ENCODE results near the gene CNKSR3. TPM values are rescaled to one million over a fixed set of nuclear protein-coding genes. Genes with fewer than 3 reads are reported as not detected.

The CNKSR3 gene
- total and polyA plus RNA-seq, 5 experiments from 2014 or later: 0.01 TPM; not detected in 4

GRCh38 chr6:154494592-154495311 lies 15.7 kb downstream of the CNKSR3 start:
- ATAC-seq: no peak
- Mint-ChIP-seq H3K27ac (no peak overlapping the region), H3K27me3 (peaks cover 0 to 8% (median 3%) of the 10 kb centered on the region in 5 donors), H3K4me3 (no peak overlapping the region), H3K36me3 (no peaks in the 10 kb centered on the region), H3K9me3 (no peaks in the 10 kb centered on the region), H3K4me1 (no peaks in the 10 kb centered on the region)
- POLR2A ChIA-PET: no interaction called here
- DNase-seq: no peak

DNA sequence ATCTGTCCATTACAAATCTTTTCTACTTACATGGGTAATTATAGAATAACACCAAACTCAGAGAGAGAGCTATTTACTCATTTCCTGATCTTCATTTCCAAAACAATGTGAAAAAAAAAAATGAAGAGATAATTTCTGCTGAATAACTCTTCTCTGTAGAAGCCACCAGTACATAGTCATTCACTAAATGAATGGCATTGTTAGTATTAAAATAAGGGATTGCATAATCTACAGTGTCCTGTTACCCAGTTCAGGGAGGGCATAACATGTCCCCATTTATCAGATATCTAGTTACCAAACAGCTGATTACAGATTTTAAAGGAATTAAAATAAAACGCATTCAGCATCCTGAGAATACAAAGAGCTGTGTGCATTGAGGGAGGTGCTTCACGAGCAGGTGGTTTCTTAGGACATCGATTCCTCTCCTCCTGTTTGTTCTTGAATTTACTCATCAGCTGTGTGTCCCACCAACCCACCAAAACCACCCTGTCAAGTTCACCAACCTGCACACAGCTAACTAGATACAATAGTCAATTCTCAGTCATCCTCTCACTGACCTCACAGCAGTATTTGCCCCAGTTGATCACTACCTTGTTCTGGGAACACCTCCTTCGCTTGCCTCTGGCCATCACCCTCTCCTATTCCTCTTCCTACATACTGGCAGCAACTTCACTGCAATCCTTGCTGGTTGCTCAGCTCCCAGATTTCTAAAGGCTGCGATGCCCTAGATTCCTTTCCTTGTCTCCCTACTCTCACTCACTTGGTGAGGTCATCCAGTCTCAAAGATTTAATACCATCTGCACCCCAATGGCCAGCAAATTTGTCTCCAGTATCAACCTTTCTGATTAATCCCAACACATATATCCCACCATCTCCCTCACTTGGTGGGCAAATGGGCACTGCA lies 18.7 kb downstream of the CNKSR3 start:
- no peak for ATAC-seq
- Mint-ChIP-seq H3K4me1 (no peaks in the 10 kb centered on the region), H3K4me3 (no peak overlapping the region), H3K27ac (no peak overlapping the region), H3K9me3 (no peaks in the 10 kb centered on the region), H3K27me3 (peaks cover 0 to 7% (median 3%) of the 10 kb centered on the region in 5 donors), H3K36me3 (no peaks in the 10 kb centered on the region)
- DNase-seq: no peak
- POLR2A ChIA-PET: no interaction called here

DNA sequence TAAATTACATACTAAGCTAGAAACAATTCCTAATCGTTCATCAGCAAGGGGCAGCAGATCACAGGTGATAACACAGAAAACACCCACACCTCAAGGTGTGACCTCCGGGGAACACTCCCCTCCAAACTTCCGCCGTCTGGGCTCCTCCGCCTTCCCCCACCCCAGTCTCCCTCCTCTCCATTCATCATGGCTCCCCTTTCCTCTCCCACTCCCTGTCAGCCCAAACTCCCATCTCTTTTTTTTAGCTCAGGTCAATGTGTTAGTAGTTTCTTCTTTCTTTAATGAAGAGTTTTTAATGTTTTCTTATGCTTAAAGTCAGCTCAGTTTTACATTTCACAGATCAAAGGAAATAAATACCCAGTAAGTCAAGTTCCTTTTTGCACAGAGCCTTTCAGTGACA lies 20.7 kb downstream of the CNKSR3 start:
- H3K4me1 Mint-ChIP-seq: no peaks in the 10 kb centered on the region
- POLR2A ChIA-PET: no interaction called here
- H3K27me3 Mint-ChIP-seq: peaks cover 0 to 7% (median 3%) of the 10 kb centered on the region in 5 donors
- H3K9me3 Mint-ChIP-seq: no peaks in the 10 kb centered on the region
- no peaks in the 10 kb centered on the region for H3K36me3 Mint-ChIP-seq
- ATAC-seq: no peak
- no peak for DNase-seq
- no peak overlapping the region for H3K27ac Mint-ChIP-seq
- H3K4me3 Mint-ChIP-seq: no peak overlapping the region

- DNase-seq (no peak), ATAC-seq (no peak)
- Mint-ChIP-seq H3K27ac (no peak overlapping the region), H3K9me3 (no peaks in the 10 kb centered on the region), H3K4me1 (no peaks in the 10 kb centered on the region), H3K27me3 (peaks cover 0 to 7% (median 3%) of the 10 kb centered on the region in 5 donors), H3K36me3 (no peaks in the 10 kb centered on the region), H3K4me3 (no peak overlapping the region)
- POLR2A ChIA-PET: no interaction called here
These were observed 21.6 kb downstream of the CNKSR3 start for GRCh38 chr6:154488802-154489437.

GRCh38 chr6:154488248-154488593 lies 22.3 kb downstream of the CNKSR3 start:
- Mint-ChIP-seq H3K4me1 (no peaks in the 10 kb centered on the region), H3K27ac (no peak overlapping the region), H3K27me3 (peaks cover 0 to 7% (median 5%) of the 10 kb centered on the region in 5 donors), H3K36me3 (no peaks in the 10 kb centered on the region), H3K9me3 (no peaks in the 10 kb centered on the region), H3K4me3 (no peak overlapping the region)
- POLR2A ChIA-PET: no interaction called here
- ATAC-seq (no peak), DNase-seq (no peak)

DNA sequence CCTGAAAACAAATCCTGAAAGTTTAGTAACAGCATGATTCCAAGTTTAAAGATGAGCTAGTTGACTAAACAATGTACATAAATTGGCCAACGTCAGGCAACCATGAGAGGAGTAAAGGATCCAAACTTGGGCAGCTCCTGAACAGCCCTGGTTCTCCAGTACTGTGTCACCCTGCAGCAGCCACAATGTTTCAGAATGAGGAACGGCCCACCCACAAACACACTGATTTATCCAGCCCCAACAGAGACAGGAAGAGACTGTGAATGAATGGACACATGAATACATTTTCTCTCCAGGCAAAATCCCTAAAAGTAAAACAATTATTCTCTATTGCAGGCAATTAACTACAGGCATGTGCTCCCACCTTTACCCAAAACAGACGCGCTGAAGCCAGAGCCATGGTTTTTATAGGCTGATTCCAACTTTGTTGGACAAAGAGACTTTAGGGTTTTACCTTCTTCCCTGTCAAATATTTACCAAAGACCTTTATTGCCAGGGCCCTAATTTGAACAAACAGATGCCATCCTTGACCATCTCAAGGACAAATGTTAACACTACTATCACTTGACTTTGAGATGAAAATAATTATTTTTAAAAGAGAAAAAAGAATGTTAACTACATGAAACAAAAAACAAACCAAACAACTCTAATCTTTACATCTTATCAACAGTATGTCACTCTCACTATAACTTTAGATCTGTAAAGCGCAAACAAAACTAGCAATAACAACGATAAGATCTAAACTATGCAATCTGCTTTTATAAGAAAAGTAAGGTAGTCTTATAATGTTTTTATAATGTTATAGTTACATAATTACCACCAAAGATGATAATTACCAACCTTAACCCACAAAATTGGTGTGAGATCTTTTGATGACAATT lies 22.9 kb downstream of the CNKSR3 start:
- no peak for ATAC-seq
- H3K27ac Mint-ChIP-seq: no peak overlapping the region

DNA sequence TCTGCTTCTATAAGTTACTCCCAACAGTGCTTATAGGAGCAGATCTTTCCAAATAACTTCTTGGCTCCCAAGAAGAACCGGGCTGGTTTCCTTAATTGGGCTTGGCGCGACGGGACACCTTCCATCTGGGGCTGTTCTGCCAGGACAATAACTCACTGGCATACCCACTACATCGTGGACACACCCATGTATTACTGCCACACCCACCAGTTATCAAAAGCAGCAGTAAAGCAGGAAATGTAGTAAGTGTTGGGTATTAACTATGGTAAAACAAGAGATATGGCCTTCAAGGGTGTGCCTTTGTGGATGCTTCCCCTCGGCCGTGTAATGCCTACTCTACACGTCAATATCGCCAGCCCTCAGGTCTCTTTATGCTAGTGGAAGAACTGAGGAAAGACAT lies 24.7 kb downstream of the CNKSR3 start:
- no peaks in the 10 kb centered on the region for H3K36me3 Mint-ChIP-seq
- no peak overlapping the region for H3K4me3 Mint-ChIP-seq
- POLR2A ChIA-PET: no interaction called here
- no peak overlapping the region for H3K27ac Mint-ChIP-seq
- no peaks in the 10 kb centered on the region for H3K9me3 Mint-ChIP-seq
- H3K27me3 Mint-ChIP-seq: peaks cover 0 to 5% (median 4%) of the 10 kb centered on the region in 5 donors
- no peak for DNase-seq
- H3K4me1 Mint-ChIP-seq: no peaks in the 10 kb centered on the region
- no peak for ATAC-seq

More for the DNA sequence above, 22.9 kb downstream of the CNKSR3 start:
- no peaks in the 10 kb centered on the region for H3K4me1 Mint-ChIP-seq
- DNase-seq: no peak
- H3K27me3 Mint-ChIP-seq: peaks cover 0 to 7% (median 5%) of the 10 kb centered on the region in 5 donors
- POLR2A ChIA-PET: no interaction called here
- no peaks in the 10 kb centered on the region for H3K9me3 Mint-ChIP-seq
- no peaks in the 10 kb centered on the region for H3K36me3 Mint-ChIP-seq
- H3K4me3 Mint-ChIP-seq: no peak overlapping the region

DNA sequence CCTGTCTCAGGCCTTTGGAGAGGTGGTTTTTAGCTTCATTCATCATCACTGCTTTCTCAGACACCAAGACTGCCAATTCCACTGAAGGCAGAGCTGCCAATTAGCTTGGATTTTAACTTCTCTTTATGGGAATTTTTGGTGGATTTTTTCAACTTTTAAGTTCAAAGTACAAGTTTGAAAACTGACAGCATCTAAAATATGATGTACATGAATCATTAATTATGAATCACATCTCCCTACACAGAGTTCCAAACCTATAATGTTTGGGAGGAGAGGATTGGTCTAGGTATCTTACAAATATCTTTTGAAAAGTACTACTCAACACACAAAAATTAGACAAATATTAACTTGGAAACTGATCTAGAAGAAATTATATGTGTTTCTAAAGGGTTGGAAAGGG lies 25.5 kb downstream of the CNKSR3 start:
- peaks cover 0 to 4% (median 2%) of the 10 kb centered on the region in 5 donors for H3K27me3 Mint-ChIP-seq
- no peak overlapping the region for H3K4me3 Mint-ChIP-seq
- H3K9me3 Mint-ChIP-seq: no peaks in the 10 kb centered on the region
- POLR2A ChIA-PET: no interaction called here
- no peaks in the 10 kb centered on the region for H3K36me3 Mint-ChIP-seq
- no peaks in the 10 kb centered on the region for H3K4me1 Mint-ChIP-seq
- ATAC-seq: no peak
- no peak overlapping the region for H3K27ac Mint-ChIP-seq
- no peak for DNase-seq

GRCh38 chr6:154482858-154483257 lies 27.6 kb downstream of the CNKSR3 start:
- no peaks in the 10 kb centered on the region for H3K36me3 Mint-ChIP-seq
- ATAC-seq (no peak), DNase-seq (no peak)
- no peak overlapping the region for H3K27ac Mint-ChIP-seq
- no peaks in the 10 kb centered on the region for H3K9me3 Mint-ChIP-seq
- H3K4me1 Mint-ChIP-seq: no peaks in the 10 kb centered on the region
- peaks cover 0 to 4% (median 2%) of the 10 kb centered on the region in 5 donors for H3K27me3 Mint-ChIP-seq
- POLR2A ChIA-PET: no interaction called here
- no peak overlapping the region for H3K4me3 Mint-ChIP-seq

DNA sequence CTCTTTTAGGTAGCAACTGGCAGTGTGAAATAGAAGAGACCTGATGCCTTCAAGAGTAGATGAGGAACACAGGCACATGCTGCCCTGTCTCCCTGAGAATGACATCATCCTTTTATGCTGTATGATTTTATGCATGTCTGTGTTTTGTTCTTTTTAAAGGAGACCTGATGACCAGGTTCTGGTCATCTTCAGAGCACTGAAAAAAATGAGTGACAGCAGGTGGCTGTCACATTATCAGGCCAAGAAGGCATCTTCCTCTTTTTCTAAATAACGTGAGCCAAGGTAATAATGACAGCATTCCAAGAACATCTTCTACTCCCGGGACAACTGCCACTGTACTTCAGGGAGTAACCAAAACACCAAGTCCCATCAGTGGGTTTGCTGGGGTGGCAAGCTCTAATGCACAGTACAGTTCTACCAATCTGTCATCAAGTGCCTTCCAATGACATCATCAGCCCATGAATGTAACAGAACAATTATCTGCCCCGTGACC lies 28.9 kb downstream of the CNKSR3 start:
- no peak overlapping the region for H3K4me3 Mint-ChIP-seq
- POLR2A ChIA-PET: no interaction called here
- ATAC-seq: no peak
- no peaks in the 10 kb centered on the region for H3K4me1 Mint-ChIP-seq
- DNase-seq: no peak
- peaks cover 0 to 4% (median 0%) of the 10 kb centered on the region in 5 donors for H3K27me3 Mint-ChIP-seq
- no peaks in the 10 kb centered on the region for H3K36me3 Mint-ChIP-seq
- no peak overlapping the region for H3K27ac Mint-ChIP-seq
- H3K9me3 Mint-ChIP-seq: no peaks in the 10 kb centered on the region

DNA sequence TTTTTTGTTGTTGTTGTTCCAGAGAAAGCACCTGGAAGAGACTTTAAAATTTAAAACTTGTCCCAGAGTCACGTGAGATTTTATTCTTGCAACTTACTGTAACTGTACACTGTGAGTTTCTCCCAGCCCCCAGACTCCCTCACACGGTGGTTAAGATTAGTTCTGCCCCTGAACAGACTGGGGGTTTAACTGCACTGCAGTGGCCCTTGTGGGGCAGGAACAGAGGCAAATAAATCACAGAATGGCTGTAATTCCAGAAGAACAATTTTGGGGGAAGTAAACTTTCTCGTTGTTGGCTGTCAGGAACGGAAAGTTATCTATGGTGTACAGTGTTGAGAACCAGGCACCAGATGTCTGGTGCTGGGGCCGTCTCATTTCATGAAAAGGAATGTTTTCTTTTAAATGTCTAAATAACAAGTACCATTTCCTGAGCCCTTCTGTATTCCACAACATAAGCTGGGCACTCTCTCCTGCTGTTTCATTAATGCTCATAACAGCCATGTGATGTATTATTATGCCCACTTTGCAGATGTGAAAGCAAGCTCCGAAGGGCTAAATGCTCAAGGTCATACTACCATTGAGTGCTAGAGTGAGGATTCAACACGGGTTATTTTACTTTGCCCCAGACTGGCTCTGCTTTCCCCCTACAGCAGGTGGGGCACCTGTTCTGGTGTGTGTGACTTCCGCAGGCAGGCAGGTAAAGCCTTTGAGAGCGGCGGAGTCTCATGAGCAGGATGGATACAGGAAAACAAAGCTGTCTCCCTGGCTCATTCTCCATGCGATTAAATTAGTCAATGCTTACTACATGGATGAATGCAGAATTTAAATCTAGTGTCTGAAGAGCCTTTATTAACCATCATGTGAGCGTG lies 30.5 kb downstream of the CNKSR3 start:
- no peak for DNase-seq
- Mint-ChIP-seq H3K36me3 (no peaks in the 10 kb centered on the region), H3K27ac (no peak overlapping the region), H3K4me3 (no peak overlapping the region), H3K4me1 (no peaks in the 10 kb centered on the region), H3K9me3 (no peaks in the 10 kb centered on the region), H3K27me3 (peaks cover 0 to 4% (median 0%) of the 10 kb centered on the region in 5 donors)
- POLR2A ChIA-PET: no interaction called here
- no peak for ATAC-seq

DNA sequence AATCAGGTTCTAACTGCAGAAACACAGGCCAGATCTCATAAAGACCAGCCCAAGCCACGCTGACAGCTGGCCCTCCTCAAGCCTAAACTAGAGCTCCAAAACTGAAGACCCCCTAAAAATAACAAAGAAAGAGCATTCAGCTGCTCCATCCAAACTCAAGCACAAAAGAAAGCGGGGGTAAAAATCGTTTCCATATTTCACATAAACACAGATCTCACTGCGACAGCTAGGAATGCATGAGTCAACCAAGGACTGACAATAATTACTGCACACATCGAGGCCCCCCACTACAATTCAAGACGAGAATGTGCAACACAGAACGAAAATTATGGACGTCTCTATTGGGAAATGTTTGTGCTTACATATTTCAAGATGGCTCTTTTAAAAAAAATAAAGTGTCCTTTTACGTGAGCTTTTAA lies 31.1 kb downstream of the CNKSR3 start:
- DNase-seq (no peak), ATAC-seq (no peak)
- Mint-ChIP-seq H3K27ac (no peak overlapping the region), H3K4me3 (no peak overlapping the region), H3K4me1 (no peaks in the 10 kb centered on the region), H3K36me3 (no peaks in the 10 kb centered on the region), H3K9me3 (no peaks in the 10 kb centered on the region), H3K27me3 (peaks cover 0 to 4% (median 0%) of the 10 kb centered on the region in 5 donors)
- POLR2A ChIA-PET: no interaction called here

All from naive thymus-derived CD8-positive, alpha-beta T cell (primary cell).